CD4-positive, alpha-beta T cell treated with Interleukin-21 for 1 hour (primary cell): Measurements from ENCODE around the gene MGAT5B.
"Not testable (repeated sequence)": the region's sequence is repeated elsewhere in the genome, so short reads cannot be mapped to it uniquely, and the experiment has no call there.

Experiments used
- DNase-seq: peaks from one replicate; pipeline ENCODE4 v3.0.0-alpha.2; 2020

Gene MGAT5B

DNA sequence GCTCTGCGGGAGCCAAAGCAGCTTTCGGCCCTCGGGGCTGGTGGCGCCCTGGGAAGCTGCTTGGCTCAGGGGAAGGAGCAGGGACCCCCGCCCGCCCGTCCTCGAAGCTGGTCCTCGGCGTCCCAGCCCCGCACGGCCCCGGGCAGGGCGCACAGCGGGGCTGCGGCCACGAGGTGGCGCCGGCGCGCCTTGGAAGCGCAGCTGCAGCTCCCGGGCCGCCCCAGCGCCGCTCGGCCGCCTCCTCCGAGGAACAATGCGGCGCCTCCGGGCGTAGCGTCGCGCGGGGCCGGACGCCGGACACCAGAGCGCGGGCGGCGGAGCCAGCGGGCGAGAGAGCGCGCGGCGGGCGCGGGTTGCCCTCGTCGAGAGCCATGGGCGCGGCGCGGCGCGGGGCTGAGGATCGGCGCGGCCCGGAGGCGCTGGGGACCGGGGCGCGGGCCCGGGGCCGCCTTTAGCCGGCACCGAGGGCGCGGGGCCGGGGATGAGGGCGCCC, at the start of gene MGAT5B:
Gene MGAT5B (plus strand): TSS at position 229 of the 493 bp plus-strand sequence. CDS start 626 bp downstream, outside the sequence.
- peak; percentile 71 for DNase-seq

- DNase-seq = no peak
Observed at GRCh38 chr17:76820039-76820438, 48.2 kb upstream of the MGAT5B start.

GRCh38 chr17:76820561-76820960, 47.6 kb upstream of the MGAT5B start:
- DNase-seq = no peak

DNA sequence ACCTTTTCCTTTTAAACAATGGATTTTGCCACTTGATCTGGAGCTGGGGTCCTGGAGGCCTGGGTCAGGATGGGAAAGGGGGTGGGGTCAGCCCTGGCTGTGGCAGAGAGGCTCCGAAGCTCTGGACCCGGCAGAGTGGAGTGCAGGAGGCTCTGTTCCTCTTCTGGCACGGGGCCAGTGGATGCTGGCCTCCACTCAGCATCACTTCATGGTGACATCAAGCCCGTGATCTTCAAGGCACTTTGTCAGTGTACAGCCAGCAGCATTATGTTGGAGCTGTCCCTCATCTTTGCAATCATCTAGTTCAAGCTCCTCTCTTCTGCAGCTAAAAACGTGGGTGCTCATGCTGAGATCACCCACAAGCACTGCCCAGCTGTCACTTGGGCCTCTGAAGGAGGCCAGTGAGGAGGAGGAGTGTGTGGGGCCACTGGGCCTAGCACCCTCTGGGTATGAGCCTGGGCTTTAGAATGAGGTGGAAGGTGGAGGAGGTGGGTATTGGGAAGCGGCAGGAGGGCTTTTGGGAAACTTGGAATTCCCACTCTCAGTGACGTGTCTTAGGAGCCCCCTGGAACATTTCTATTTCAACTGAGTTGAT, 45.9 kb upstream of the MGAT5B start:
- DNase-seq = no peak

DNA sequence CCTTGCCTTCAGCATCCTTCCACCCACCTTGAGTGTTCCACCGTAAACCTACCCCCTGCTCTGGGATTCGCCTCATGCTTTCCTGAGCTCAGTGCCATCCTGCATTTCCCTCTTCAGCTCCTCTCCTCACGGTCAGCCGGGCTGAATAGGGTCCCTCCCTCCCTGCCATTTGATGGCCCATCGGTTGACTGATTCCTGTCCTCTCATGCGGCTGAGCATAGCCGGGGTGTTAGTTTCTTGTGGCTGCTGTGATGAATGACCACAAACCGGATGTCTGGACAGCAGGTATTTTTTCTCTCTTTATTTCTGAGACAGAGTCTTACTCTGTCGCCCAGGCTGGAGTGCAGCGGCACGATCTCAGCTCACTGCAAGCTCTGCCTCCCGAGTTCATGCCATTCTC, 44.1 kb upstream of the MGAT5B start:
- no peak for DNase-seq

DNA sequence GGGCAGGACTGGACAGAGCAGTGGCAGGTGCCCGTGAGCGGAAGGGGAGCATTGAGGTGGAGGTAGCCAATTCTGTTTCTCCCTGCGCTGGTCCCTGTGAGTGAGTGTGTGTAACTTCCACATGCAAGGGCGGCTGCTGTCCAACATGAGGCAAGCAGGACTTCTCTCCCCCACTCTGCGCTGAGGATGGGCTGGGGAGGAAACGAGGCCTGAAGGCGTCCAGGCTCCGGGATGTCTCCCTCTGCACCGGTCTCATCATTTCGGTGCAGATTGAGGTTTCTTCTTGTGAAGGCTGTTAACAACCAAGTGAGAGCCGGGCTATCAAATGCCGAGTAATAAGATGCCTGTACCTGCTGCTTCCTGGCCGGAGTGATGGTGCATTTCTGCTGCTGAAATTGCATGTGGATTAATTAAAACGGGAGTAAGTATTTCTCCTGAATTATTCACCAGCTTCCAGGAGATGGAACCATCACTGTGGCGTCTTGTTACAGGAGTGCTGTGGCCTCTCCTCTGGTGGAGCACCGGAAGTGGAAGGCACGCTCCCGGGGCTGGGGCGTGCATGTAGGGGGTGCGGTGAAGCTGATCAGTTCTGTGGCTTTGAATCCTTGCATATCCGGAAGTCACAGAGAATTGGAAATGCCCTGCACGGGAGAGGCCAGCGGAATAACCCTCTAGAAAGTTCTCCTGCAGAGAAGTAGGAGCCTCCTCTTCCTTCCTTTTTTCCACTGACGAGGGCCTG, 41.7 kb upstream of the MGAT5B start:
- no peak for DNase-seq

DNA sequence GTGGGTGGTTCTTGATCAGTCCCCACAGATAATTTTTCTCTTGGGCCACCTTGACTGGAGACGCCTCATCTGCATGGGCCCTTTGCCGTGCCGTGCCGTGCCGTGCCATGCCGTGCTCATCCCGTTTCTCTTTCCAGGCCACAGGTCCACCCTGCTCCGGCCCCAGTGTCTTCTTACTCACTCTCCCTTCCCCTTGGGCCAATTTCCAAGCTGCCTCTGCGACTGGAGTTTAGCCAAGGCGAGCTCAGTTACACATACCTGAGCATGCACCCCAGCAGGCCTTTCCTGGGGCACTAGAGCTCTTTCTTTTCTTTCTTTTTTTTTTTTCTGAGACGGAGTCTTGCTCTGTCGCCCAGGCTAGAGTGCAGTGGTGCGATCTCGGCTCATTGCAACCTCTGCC, 40.5 kb upstream of the MGAT5B start:
- no peak for DNase-seq

DNA sequence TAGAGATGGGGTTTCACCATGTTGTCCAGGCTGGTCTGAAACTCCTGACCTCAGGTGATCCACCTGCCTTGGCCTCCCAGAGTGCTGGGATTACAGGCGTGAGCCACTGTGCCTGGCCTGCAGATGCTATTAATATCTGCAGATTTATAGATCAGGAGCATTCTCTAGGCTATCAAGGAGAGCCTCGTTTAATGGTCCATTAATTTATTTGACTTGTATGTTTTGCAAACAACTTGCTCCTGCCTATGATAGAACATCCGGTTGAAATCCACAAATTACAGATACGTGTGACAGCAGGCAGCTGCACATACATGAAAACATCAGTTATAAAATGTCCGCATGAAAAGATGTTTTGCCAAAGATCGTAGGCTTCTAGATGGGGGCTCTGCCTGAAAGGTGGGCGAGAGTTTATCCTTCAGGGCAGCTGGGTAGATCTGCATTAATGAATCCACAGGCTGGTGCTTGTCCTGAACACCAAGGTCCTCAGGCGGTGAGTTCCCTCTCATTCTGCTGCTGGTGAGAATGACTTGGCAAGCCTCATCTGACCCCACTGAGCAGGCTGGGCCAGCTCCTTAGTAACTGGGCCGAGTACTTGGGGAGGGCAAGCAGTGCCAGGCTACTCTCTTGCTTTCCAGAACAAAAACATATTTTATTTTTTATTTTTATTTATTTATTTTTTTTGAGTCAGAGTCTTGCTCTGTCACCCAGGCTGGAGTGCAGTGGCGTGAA, 37.1 kb upstream of the MGAT5B start:
- no peak for DNase-seq

DNA sequence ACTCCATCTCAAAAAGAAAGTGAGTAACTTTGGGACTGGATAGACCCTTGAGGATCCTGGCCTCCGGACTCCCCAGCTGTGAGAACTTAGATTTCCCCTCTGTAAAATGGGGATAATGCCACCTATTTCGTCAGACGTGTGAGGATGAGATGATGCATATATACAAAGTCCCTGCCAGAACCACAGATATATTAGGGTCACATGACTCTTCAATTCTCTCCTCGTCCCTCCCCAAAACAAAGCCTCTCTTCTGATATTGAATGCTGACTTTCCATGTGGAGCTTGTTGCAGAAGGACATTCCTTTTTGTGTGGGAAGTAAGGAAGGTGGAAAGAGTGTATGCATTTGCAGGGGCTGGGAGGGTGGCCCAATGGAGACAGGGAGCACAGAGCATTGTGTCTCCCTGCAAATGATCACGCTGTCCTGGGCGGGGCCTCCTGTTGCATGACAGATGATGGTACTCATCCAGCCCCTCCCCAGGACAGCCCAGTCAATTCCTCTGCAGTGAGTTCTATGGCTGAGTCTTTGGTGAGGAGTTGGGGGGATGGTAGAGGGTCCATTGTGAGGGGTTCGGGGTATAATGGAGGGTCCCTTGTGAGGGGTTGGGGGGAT, 35.1 kb upstream of the MGAT5B start:
- no peak for DNase-seq

DNA sequence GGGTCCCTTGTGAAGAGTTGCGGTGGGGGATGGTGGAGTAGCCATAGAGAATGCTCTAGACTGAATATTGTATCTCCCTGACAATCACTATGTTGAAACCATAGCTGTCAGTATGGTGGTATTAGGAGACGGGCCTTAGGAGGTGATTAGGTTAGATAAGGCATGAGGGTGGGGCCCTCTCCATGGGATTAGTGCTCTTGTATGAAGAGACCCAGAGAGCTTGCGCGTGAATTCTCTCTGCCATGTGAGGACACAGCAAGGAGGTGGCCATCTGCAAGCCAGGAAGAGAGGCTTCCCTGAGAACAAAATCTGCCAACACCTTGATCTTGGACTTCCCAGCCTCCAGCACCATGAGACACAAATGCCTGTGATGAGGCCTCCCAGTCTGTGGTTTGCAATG, 34.5 kb upstream of the MGAT5B start:
- DNase-seq = no peak

- no peak for DNase-seq
Observed at GRCh38 chr17:76834870-76835269, 33.3 kb upstream of the MGAT5B start.

DNA sequence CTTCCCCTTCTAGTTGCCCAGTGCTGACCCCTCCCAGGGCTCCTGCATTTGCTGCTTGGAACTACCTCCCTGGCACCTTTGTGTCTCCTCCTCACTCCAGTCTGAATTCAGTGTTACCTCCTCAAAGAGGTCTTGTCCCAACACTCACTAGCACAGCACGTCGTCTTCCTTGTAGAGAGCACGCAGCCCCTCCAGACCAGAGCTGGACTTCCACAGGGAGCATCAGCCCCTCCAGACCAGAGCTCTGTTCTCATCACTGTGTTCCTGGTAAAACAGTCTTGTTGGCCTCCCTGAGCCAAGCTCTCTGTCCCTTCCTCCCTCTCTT, 27.8 kb upstream of the MGAT5B start:
- no peak for DNase-seq

GRCh38 chr17:76840884-76841775, 27.1 kb upstream of the MGAT5B start:
- no peak for DNase-seq

- no peak for DNase-seq
Observed at GRCh38 chr17:76841776-76842405, 26.3 kb upstream of the MGAT5B start.

- not testable (repeated sequence) for DNase-seq
Observed at GRCh38 chr17:76843068-76843467, 25.1 kb upstream of the MGAT5B start.

GRCh38 chr17:76843703-76844484, 24.3 kb upstream of the MGAT5B start:
- no peak for DNase-seq

GRCh38 chr17:76844485-76844829, 23.7 kb upstream of the MGAT5B start:
- no peak for DNase-seq

- DNase-seq = no peak
Observed at GRCh38 chr17:76844846-76845245, 23.4 kb upstream of the MGAT5B start.

GRCh38 chr17:76845541-76846017, 22.6 kb upstream of the MGAT5B start:
- DNase-seq = no peak

- no peak for DNase-seq
Observed at GRCh38 chr17:76847031-76847430, 21.2 kb upstream of the MGAT5B start.

DNA sequence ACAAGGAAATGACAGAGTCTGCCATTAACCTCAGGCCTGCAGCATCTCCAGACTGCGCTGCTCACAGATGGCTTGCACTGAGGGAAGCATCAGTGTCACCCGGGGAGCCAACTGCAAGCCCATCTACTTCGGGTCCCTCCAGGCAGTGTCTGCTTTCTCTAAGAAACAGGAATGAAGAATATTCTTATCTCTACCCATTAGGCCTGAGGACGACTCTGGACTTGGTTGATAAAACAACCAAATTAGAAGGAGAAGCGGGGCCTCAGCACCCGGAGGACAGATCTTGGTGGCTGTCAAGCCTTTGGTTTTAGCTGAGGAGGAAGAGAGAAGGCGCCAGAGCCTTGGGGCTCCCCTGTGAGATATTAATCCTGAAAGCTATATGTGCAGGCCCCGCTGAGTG, 19.5 kb upstream of the MGAT5B start:
- DNase-seq = no peak
